CD4-positive, alpha-beta T cell treated with Interleukin-21 for 1 hour (primary cell): Measurements from ENCODE around the gene SGO1.
"Not testable (repeated sequence)": the region's sequence is repeated elsewhere in the genome, so short reads cannot be mapped to it uniquely, and the experiment has no call there.

Experiments used
- DNase-seq: peaks from one replicate; pipeline ENCODE4 v3.0.0-alpha.2; 2020

Gene SGO1

DNA sequence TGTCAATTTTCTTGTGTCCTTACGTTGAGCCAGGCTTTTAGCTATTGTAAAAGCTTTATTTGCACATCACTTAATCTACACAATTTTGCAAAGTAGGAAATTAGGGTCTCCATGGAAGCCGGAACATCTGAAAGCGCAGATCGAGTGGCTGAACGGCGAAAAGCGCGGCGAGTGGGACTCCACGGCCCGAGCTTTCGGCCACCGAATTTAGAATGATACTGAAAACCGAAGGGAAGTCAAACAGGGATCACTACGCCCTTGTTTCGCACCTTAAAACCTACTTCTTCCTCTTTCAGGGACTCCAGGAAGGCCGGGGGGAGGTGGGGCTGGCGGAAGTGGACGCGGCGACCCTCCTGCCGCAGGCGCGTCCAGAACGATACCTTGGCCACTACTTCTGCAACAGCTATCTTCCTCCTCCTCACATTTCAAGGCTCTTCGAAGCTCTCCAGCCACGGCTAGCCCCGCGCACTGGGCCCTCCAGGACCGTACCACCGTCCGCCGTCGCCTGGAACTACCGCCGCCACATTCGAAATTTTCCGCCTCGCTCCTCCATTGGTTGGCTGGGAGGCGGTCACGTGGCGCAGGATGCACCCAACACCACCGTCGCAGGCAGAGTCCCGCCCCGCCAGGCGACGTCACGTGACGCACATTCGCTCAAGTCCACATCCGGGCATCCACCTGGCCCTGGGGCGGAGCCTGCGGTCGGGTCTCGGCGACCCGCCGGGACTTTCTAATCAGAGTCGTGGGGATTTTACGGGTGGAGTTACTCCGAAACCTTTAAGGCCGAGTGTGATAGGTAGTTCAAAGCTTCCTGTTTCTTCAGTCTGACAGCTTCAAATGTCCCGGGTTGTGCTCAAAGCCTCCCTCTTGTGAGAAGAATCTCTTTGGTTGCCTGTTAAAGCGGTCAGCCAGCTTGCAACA is at the start of gene SGO1:
Gene SGO1 (minus strand): TSS at position 528 of the 921 bp plus-strand sequence. CDS start 2,179 bp downstream, outside the sequence.
- DNase-seq, result peak; percentile 99

DNA sequence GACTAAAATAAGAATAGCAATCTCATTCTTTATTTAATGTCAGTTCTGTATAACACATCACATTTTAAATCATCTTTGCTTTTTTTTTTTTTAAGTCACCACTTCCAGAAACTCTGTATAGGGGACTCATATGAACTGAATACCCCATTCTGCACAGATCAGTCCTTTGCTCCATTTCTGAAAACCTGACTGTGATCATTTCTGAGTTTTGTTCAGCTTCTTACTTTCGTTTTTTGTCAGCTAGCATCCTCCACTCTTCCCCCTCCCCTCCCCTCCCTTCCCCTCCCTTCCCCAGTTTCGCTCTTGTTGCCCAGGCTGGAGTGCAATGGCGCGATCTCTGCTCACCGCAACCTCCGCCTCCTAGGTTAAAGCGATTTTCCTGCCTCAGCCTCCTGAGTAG is 49.8 kb upstream of the SGO1 start:
- DNase-seq, result no peak

DNA sequence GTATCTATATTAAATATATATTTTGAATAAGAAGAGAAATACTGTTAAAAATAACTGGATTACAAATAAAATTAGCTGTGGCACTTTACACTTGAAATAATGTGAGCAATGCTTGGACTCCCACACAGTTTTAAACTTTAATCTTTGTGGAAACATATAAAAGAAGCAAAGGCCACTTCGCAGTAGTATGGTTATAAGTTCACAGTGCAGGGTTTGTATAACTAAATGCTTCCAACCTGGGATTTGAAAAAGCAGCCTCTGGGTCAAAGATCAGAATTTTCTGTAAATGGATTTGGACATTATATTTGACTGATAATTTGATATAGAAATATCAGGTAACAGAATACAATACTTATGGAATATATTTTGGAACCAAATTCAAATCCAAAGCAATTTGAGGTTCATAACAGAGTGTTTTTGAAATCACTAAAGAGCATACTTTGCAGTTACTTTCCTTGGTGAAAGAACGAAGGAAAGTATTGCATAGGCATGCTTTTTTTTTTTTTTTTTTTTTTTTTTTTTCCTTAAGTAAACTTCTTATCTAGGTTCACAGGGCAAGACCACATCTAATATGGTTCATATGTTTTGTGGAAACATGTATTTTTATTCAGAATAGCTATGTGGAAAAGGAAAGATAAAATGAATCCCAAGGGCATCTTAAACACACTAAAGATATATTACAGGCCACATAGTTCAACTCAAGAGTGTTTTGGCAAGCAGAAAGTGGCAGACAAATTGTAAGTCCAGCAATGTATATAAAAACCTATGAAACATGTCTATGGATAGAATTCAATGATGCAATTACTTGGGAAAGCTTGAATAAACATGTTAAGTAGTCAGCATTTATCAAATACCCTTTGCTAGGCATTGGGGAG is 47.1 kb upstream of the SGO1 start:
- DNase-seq, result no peak

GRCh38 chr3:20230954-20231353 is 44.9 kb upstream of the SGO1 start:
- no peak for DNase-seq

DNA sequence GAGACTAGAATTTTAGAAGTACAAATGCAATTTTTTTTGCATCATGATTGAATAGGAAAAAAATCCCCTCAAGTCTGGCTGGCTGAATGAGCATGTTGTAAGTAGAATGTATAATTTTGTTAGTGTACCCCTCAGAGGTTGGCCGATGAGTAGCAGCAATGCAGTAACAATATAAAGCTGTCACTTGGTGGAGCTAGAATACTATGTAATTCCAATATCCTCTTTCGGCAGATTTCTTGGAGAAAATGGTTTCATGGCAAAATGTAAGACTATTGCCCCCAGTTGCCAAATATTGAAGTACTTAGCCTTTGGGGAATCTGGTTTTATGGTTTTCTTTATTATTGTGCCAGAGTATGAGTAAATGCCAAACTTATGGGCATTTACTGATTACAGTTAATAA is 39.8 kb upstream of the SGO1 start:
- no peak for DNase-seq

GRCh38 chr3:20222274-20222673 is 36.3 kb upstream of the SGO1 start:
- no peak for DNase-seq

DNA sequence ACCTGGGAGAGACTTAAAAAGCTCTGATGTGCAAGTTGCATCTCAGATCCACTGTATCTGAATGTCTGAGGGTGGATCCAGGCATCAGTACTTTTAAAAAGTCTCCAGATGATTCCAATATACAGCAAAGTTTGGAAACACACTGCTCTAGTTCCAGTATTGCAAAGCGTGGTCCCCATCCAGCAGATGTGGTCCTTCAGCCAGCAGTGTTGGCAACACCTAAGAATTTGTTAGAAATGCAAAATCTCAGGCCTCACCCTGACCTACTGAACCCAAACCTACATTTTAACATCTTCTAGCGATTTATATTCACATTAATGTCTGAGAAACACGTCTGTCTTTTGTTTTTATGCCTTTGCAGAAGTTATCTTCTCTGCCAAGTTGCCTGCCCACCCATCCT is 32.2 kb upstream of the SGO1 start:
- DNase-seq, result no peak

DNA sequence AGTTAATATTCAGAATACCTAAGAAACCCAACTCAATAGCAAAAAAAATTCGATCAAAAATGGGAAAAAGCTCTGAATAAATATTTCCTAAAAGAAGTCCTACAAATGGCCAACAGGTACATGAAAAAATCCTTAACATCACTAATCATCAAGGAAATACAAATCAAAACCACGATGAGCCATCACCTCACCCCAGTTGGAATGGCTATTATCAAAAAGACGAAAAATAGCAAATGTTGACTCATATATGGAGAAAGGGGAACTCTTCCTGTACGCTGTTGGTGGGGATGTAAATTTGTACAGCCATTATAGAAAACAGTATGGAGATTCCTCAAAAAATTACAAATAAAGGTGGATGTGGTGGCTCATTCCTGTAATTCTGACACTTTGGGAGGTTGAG is 29.6 kb upstream of the SGO1 start:
- DNase-seq, result no peak

- DNase-seq, result not testable (repeated sequence)
These were observed 27.5 kb upstream of the SGO1 start for GRCh38 chr3:20213491-20213890.

DNA sequence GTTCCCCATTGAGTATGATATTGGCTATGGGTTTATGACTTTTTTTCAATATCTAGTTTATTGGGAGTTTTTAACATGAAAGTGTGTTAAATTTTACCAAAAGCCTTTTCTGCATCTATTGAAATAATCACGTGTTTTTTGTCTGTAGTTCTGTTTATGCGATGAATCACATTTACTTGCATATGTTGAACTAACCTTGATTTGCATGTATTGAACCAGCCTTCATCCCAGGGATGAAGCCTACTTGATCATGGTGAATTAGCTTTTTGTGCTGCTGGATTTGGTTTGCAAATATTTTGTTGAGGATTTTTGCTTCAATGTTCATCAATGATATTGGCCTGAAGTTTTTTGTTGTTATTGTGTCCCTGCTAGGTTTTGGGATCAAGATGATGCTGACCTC is 21.9 kb upstream of the SGO1 start:
- DNase-seq, result not testable (repeated sequence)

DNA sequence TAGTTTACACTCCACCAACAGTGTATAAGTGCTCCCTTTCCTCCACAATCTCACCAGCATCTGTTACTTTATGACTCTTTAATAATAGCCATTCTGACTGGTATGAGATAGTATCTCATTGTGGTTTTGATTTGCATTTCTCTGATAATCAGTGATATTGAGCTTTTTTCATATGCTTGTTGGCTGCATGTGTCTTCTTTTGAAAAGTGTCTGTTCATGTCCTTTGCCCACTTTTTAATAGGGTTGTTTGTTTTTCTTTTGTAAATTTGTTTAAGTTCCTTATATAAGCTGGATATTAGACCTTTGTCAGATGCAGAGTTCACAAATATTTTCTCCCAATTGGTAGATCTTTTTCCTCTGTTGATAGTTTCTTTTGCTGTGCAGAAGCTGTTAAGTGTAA is 19.9 kb upstream of the SGO1 start:
- DNase-seq, result not testable (repeated sequence)

DNA sequence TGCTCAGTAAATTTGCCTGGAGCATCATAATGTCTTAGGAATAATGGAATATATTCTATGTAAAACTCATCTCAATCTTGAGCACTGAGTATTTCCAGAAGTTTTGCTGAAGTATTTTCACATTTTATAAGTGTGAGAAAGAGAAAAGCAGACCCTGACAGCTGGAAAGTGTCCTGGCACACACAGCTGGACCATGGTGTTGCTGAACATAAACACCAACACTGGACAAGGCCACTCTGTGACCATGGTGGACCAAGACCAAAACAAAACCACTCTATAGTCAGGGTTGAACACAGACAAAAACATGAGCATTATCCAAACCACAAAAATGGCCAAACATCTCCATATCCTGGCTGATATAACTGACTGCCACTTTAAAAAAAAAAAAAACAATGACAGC is 15.1 kb upstream of the SGO1 start:
- no peak for DNase-seq

GRCh38 chr3:20197775-20198174 is 11.8 kb upstream of the SGO1 start:
- no peak for DNase-seq

DNA sequence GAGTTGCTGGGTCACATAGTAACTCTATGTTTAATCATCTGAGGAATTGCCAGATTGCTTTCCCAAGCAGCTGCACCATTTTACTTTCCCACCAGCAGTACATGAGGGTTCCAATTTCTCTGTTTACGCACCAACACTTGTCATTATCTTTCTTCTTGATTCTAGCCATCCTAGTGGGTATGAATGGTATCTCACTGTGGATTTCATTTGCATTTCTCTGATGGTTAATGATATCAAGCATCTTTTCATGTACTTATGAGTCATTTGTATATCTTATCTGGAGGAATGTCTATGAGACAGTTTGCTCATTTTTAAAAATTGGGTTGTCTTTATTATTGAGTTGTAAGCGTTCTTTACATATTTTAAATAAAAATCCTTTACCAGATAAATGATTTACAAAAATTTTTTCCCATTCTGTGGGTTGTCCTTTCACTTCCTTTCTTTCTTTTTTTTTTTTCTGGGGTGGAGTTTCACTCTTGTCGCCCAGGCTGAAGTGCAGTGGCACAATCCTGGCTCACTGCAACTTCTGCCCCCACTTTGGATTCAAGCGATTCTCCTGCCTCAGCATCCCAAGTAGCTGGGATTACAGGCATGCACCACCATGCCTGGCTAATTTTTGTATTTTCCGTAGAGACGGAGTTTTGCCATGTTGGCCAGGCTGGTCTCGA is 8.9 kb upstream of the SGO1 start:
- no peak for DNase-seq

DNA sequence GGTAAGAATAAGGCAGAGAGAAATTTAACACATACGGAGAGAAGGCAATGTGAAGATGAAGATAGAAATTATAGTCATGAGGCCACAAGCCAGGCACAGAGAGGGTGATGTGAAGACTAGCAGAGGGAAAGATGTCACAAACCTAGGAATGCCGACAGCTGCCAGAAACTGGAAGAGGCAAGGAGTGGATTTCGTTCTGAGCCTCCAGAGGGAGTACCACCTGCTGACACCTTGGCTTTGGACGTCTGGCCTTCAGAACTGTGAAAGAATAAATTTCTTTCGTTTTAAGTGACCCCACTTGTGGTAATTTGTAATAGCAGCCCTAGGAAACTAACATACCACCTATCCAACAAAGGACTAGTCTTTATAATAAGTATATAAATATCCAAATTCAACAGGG is 5.0 kb upstream of the SGO1 start:
- no peak for DNase-seq

GRCh38 chr3:20186600-20187004 is 596 bp upstream of the SGO1 start:
- DNase-seq, result no peak

- peak; percentile 45 for DNase-seq
These were observed 701 bp downstream of the SGO1 start for GRCh38 chr3:20185331-20185678.

- DNase-seq, result no peak
These were observed 3.8 kb downstream of the SGO1 start for GRCh38 chr3:20182206-20182605.

DNA sequence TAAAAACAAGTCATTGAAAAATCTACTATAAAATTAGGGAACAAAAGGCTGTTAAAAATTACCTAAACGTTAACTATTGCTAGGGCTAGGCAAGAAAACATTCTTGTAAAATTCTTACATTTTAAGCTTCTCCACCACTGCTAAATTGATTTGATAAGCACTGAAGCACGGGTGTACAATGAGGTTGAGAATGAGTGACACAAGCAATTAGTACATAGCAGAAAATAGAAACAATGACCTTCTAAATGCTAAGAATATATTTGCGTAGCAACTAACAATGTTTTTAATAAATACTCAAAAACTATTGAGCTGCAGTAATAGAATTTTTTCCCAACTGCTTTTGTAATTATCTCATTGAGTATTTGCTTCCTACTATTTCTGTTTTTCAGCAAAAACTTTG is 4.7 kb downstream of the SGO1 start:
- no peak for DNase-seq

DNA sequence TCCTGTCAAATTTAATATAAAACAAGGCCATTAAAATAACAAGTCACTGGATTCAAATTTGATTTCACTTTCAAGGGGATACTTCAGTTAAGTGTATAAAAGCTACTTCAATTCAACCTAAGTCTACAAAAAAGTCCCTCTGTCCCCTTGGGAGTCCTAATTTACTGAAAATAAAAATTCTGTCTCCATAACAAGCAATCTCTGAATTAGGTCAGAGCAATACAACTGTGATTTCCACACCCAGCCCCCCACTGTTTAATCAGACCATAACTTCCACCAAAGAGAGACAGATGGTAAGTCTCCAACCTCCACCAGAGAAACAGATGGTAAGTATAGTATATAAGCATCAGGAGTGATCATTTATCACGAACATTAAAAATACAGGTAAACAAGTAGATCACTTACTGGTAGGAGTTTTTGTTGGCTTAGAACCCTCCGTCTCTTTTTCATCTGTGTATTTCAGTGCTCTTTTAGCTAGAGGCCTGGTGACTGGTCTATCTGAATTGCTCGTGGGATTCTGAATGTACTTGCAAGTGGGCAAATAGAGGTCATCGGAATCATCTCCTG is 12.1 kb downstream of the SGO1 start:
- DNase-seq, result no peak

- no peak for DNase-seq
These were observed 24.3 kb downstream of the SGO1 start for GRCh38 chr3:20161714-20162113.

GRCh38 chr3:20160230-20160629 is 25.8 kb downstream of the SGO1 start:
- DNase-seq, result no peak

DNA sequence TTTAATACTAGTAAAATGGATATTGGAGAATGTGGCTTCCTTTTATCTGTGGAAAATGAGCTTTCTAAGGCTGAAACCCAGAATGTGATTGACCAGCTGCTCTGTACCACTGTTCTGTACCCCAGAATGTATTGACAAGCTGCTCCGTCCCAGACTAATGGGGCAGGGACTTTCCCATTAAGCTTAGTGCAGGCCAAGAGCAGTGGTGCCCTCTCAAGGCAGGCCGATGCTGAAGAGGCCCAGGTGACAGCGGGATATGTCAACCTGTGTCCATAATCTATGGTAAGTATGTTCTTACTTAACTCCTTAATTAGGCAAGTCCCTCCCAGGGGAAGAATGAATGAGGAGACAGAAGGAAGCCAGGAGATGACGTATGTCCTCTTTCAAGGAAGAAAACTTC is 31.1 kb downstream of the SGO1 start:
- no peak for DNase-seq
